ENCODE results near the gene ASCL5. TPM values are rescaled to one million over a fixed set of nuclear protein-coding genes. Genes with fewer than 3 reads are reported as not detected.

ASCL5 gene
- total and polyA plus RNA-seq, 9 of the 15 experiments (the other 6 are each of a cell fraction or from before 2014, with no cell fraction given): 0.09 TPM; not detected in 8

DNA sequence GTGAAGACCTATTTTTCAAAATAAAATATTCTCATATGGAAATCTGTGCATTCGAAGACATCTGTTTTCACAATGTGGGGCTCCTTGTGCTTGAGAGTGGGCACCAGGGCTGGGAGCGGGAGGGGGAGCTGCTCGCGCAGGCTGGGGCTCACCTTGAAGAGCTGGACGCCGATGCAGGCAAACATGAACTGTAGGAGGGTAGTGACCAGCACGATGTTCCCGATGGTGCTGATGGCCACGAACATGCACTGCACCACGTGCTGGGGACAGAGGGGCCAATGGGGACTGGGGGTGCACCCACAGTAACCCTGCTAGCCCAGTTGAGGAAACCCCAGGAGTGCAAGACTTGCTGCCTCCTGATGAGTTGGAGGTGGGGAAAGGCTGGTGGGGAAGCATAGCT lies 61.3 kb downstream of the ASCL5 start:
- H4K20me1 ChIP-seq (replicated peaks; ENCODE audit: control insufficient read depth, insufficient read depth, low read length): peaks cover 26% of the 10 kb centered on the region
- no peak overlapping the region for H3K4me2 ChIP-seq (ENCODE audit: insufficient read depth, low read length)
- H3K27ac ChIP-seq (ENCODE audit: extremely low read depth, low read depth, low read length): no peak overlapping the region
- POLR2A ChIA-PET: no interaction called here
- no peak overlapping the region for H2AFZ ChIP-seq (ENCODE audit: low read depth, low read length)
- no peak for DNase-seq (ENCODE audit: extremely low read depth in 1 of 4, low spot score in 3 of 4)
- H3K4me3 ChIP-seq: no peak overlapping the region
- H3K4me1 ChIP-seq (replicated peaks in 1 of 2; ENCODE audit: control insufficient read depth in 2 of 2, insufficient read depth in 2 of 2, low read length in 2 of 2): no peaks in the 10 kb centered on the region
- WGBS (ENCODE audit: insufficient coverage, low coverage, missing lambda C conversion rate): 3% methylated on average over 10 of the region's 10 CpGs
- CTCF ChIA-PET (ENCODE audit: low intra/inter-chr PET ratio): no interaction called here
- no peaks in the 10 kb centered on the region for H3K36me3 ChIP-seq (ENCODE audit: control insufficient read depth, insufficient read depth, low read length)
- FAIRE-seq: no peak
- ATAC-seq: no peak
- H3K9ac ChIP-seq (ENCODE audit: insufficient read depth in 1 of 2, low read depth in 2 of 2, low read length in 2 of 2): peak overlapping the region in 1 of 2 experiments; percentile 26; a peak in 1 of 4 replicates
- H3K9me3 ChIP-seq (replicated peaks; ENCODE audit: control insufficient read depth, insufficient read depth, low read depth, low read length): no peaks in the 10 kb centered on the region
- H3K9me1 ChIP-seq (ENCODE audit: control insufficient read depth, insufficient read depth, low read length): peaks cover 4% of the 10 kb centered on the region
- H3K27me3 ChIP-seq (ENCODE audit: control insufficient read depth in 2 of 2, insufficient read depth in 2 of 2, low read length in 2 of 2): peaks cover 58 to 85% of the 10 kb centered on the region in 2 experiments
- H3K79me2 ChIP-seq (ENCODE audit: control insufficient read depth, insufficient read depth, low read length): no peaks in the 10 kb centered on the region
- no TSS peak for BruUV-seq (replicated peaks)
- intact Hi-C loops (cut with micrococcal nuclease): no loop called here
- in situ Hi-C loops (cut with MboI): no loop called here
- TF ChIP-seq, protein P1, sequence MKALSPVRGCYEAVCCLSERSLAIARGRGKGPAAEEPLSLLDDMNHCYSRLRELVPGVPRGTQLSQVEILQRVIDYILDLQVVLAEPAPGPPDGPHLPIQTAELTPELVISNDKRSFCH (CRISPR knock-in tag; IDR thresholded peaks at IDR 0.05): no peak
- TF ChIP-seq, protein P1 (tag; IDR thresholded peaks at IDR 0.05): no peak
- TF ChIP-seq, protein P2, sequence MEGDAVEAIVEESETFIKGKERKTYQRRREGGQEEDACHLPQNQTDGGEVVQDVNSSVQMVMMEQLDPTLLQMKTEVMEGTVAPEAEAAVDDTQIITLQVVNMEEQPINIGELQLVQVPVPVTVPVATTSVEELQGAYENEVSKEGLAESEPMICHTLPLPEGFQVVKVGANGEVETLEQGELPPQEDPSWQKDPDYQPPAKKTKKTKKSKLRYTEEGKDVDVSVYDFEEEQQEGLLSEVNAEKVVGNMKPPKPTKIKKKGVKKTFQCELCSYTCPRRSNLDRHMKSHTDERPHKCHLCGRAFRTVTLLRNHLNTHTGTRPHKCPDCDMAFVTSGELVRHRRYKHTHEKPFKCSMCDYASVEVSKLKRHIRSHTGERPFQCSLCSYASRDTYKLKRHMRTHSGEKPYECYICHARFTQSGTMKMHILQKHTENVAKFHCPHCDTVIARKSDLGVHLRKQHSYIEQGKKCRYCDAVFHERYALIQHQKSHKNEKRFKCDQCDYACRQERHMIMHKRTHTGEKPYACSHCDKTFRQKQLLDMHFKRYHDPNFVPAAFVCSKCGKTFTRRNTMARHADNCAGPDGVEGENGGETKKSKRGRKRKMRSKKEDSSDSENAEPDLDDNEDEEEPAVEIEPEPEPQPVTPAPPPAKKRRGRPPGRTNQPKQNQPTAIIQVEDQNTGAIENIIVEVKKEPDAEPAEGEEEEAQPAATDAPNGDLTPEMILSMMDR (IDR thresholded peaks at IDR 0.05 in 2 of 3, conservative IDR thresholded peaks at IDR 0.05 in 1 of 3; ENCODE audit: insufficient read depth in 2 of 3, low read depth in 1 of 3, low read length in 3 of 3): no peak
- TF ChIP-seq XRCC5 (IDR thresholded peaks at IDR 0.05; ENCODE audit: low read depth, low read length): no peak
- TF ChIP-seq, protein P3, sequence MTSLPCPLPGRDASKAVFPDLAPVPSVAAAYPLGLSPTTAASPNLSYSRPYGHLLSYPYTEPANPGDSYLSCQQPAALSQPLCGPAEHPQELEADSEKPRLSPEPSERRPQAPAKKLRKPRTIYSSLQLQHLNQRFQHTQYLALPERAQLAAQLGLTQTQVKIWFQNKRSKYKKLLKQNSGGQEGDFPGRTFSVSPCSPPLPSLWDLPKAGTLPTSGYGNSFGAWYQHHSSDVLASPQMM (CRISPR knock-in tag; IDR thresholded peaks at IDR 0.05): no peak
- TF ChIP-seq, protein P4, sequence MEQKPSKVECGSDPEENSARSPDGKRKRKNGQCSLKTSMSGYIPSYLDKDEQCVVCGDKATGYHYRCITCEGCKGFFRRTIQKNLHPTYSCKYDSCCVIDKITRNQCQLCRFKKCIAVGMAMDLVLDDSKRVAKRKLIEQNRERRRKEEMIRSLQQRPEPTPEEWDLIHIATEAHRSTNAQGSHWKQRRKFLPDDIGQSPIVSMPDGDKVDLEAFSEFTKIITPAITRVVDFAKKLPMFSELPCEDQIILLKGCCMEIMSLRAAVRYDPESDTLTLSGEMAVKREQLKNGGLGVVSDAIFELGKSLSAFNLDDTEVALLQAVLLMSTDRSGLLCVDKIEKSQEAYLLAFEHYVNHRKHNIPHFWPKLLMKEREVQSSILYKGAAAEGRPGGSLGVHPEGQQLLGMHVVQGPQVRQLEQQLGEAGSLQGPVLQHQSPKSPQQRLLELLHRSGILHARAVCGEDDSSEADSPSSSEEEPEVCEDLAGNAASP (IDR thresholded peaks at IDR 0.05): no peak
- TF ChIP-seq POLR3G (IDR thresholded peaks at IDR 0.05; ENCODE audit: extremely low read depth, insufficient read length, insufficient replicate concordance): no peak
- no peak for TF ChIP-seq CREBBP (IDR thresholded peaks at IDR 0.05; ENCODE audit: low read depth, low read length)
- TF ChIP-seq ZNF707 (CRISPR knock-in tag; conservative IDR thresholded peaks at IDR 0.05): no peak
- TF ChIP-seq CBX2 (IDR thresholded peaks at IDR 0.05; ENCODE audit: insufficient read depth, low read length, poor library complexity, severe bottlenecking): no peak
- TF ChIP-seq, protein P5, sequence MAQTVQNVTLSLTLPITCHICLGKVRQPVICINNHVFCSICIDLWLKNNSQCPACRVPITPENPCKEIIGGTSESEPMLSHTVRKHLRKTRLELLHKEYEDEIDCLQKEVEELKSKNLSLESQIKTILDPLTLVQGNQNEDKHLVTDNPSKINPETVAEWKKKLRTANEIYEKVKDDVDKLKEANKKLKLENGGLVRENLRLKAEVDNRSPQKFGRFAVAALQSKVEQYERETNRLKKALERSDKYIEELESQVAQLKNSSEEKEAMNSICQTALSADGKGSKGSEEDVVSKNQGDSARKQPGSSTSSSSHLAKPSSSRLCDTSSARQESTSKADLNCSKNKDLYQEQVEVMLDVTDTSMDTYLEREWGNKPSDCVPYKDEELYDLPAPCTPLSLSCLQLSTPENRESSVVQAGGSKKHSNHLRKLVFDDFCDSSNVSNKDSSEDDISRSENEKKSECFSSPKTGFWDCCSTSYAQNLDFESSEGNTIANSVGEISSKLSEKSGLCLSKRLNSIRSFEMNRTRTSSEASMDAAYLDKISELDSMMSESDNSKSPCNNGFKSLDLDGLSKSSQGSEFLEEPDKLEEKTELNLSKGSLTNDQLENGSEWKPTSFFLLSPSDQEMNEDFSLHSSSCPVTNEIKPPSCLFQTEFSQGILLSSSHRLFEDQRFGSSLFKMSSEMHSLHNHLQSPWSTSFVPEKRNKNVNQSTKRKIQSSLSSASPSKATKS (CRISPR knock-in tag; IDR thresholded peaks at IDR 0.05): no peak
- TF ChIP-seq ZFP36 (IDR thresholded peaks at IDR 0.05; ENCODE audit: low read depth, low read length, partially characterized antibody): no peak

Measured in K562 (cell line).